NCI-H526 treated with DMSO at 0.1 percent for 48 hours (cell line): ENCODE measurements around the gene ANGPTL3.
"Not testable (repeated sequence)": the region's sequence is repeated elsewhere in the genome, so short reads cannot be mapped to it uniquely, and the experiment has no call there.

ENCODE experiments used
- DNase-seq: peaks from one replicate; lab custom pipeline; 2025; lab: John Stamatoyannopoulos, UW

The ANGPTL3 gene, protein sequence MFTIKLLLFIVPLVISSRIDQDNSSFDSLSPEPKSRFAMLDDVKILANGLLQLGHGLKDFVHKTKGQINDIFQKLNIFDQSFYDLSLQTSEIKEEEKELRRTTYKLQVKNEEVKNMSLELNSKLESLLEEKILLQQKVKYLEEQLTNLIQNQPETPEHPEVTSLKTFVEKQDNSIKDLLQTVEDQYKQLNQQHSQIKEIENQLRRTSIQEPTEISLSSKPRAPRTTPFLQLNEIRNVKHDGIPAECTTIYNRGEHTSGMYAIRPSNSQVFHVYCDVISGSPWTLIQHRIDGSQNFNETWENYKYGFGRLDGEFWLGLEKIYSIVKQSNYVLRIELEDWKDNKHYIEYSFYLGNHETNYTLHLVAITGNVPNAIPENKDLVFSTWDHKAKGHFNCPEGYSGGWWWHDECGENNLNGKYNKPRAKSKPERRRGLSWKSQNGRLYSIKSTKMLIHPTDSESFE

GRCh38 chr1:62597281-62597680 lies at the start of gene ANGPTL3:
TSS of gene ANGPTL3 (plus strand) at chr1:62597520. CDS start at chr1:62597567, 47 bp downstream.
- no peak for DNase-seq

DNA sequence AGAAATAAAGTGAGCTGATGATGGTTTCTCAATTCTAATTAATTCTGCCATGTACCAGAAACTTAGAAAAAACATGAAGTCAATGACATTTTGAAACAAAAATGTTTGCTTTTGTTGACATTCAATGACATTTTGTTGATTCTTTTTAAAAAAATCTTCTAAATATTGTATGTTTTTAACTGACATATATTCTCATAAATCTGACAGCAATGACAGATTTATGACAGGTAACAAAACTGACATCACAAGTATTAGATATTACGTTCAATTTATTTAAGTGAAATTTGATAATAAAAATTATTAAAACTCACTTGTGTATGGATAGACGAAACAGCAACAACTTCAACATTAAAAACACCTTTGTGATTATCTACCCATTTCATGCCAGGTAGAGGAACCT lies 36.0 kb upstream of the ANGPTL3 start:
- no peak for DNase-seq

GRCh38 chr1:62567182-62567581 lies 30.1 kb upstream of the ANGPTL3 start:
- DNase-seq, result not testable (repeated sequence)

- DNase-seq, result not testable (repeated sequence)
Measured at GRCh38 chr1:62567926-62568325, 29.4 kb upstream of the ANGPTL3 start.

GRCh38 chr1:62571517-62571916 lies 25.8 kb upstream of the ANGPTL3 start:
- not testable (repeated sequence) for DNase-seq

DNA sequence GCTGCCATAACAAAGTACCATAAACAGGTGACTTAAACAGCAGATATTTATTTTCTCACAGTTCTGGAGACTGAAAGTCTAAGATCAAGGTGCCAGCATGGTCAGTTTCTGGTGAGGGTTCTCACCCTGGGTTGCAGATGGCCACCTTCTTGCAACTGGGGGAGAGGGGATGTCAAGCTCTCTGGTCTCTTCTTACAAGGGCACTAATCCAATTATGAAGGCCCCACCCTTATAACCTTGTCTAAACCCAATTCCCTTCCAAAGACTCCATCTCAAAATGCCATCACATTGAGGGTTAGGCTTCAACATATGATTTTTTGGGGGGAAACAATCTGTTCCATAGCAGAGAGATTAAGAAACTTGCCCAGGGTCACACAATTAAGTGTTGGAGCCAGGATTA lies 24.8 kb upstream of the ANGPTL3 start:
- DNase-seq, result no peak

GRCh38 chr1:62573675-62574074 lies 23.6 kb upstream of the ANGPTL3 start:
- DNase-seq, result no peak

- DNase-seq, result no peak
Measured at GRCh38 chr1:62585469-62586155, 11.7 kb upstream of the ANGPTL3 start.

DNA sequence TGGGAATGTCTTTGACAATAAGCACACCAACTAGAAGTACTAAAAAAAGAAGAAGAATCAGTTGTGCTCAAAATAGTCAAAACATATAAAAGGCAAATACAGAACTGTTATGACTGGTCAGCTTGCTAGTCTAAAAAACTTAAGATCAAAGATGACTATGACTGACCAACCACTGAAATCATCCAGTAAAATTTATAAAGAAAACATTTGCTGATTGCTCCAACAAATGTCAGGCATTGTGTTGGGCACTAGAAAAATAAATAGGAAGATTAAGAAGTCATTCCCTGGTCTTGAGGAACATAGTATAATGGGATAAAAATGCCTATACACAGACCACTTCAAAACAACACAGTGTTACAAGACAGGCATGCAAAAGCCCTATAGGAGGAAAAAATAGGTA lies 9.3 kb upstream of the ANGPTL3 start:
- no peak for DNase-seq

DNA sequence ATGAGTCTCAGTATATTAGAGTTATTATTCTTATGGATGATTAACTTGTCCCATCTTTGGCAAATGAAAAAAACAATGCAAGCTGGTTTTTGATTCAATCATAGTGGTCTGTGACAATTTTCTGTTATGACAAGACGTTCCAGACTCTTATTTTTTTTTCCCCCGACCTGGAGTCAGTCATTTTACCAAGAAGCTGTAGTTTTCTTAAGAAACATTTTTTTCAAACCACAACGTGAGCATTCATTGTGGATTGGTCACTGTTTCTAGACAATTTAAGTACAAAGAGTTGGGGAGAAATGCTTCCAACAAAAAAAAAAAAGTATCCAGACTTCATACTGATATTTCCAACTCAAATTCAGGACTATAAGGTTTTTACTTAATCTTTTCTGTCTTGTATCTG lies 8.0 kb upstream of the ANGPTL3 start:
- DNase-seq, result no peak

DNA sequence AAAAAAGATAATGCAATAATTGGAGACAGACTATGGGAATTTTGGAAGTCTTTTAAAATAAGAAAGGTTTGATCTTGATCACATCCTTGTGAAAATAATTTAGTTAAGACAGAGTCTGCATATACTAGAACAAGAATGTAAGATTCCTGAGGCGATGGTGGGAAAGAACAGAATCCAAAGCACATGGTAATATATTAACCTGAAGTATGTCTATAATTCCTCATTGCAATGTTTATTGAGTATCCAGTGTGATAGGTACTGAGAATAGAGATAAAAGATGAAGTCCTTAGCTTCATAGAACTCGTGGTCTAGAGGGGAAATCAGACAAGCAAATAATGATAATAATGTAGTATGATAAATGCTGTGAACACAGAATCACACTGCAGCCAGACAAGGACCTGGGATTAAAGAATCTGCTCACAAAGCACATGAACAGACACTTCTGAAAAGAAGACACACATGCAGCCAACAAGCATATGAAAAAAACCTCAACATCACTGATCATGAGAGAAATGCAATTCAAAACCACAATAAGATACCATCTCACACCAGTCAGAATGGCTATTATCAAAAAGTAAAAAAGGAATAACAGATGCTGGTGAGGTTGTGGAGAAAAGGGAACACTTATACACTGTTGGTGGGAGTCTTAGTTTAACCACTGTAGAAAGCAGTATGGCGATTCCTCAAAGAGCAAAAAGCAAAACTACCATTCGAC lies 6.9 kb upstream of the ANGPTL3 start:
- DNase-seq, result no peak

- no peak for DNase-seq
Measured at GRCh38 chr1:62590970-62591368, 6.4 kb upstream of the ANGPTL3 start.

DNA sequence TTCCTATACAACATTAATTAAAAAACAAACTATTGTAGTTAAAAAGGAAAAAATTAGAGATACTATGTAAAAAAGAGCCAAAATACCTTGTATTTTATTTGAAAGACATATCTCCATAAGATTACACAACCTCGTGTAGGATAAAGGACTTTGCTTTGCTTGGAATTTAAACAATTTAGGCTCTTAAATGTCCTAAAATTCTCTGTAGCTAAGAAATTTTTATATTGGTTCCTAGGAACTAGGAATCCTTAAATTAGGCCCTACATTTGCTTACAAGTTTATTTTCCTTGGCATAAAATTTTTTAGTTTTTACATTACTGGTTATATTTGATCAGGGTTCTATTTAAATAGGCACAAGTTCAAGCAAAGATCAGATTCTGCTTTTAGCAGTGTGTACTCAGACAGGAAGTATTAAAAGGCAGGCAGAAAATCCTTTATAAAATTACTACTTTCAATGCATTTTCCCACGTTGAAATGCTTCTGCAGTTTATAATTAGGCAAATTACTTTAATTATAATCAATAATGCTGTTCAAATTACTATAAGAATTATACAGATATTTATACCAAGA lies 3.4 kb upstream of the ANGPTL3 start:
- no peak for DNase-seq

DNA sequence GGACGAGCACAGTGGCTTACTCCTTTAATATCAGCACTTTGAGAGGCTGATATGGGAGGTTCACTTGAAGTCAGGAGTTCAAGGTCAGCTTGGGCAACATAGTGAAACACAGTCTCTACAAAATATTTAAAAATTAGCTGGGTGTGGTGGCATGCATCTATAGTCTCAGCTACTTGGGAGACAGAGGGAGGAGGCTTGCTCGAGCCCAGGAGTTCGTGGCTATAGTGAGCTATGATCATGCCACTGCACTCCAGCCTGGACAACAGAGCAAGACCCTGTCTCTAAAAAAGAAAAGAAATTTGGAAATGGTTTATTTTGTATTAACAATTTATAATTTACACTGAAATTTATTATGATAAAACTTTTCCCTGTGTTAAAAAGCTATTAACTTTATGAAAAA lies 1.7 kb upstream of the ANGPTL3 start:
- no peak for DNase-seq

GRCh38 chr1:62599044-62599443 lies 1.7 kb downstream of the ANGPTL3 start:
- no peak for DNase-seq

DNA sequence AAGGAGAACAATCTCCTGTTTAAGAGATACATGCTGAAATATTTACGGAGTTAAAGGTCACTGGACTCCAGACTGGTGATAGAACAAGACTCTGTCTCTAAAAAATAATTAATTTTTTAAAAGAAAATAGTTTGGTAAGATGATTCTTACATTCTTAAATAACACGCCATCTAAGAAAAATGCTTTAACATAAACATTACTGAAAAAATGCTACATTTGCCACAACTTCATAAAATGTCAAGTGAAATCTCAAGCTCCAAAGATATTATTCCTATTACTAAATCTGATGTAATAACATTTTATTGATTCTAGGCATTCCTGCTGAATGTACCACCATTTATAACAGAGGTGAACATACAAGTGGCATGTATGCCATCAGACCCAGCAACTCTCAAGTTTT lies 4.1 kb downstream of the ANGPTL3 start:
- no peak for DNase-seq

DNA sequence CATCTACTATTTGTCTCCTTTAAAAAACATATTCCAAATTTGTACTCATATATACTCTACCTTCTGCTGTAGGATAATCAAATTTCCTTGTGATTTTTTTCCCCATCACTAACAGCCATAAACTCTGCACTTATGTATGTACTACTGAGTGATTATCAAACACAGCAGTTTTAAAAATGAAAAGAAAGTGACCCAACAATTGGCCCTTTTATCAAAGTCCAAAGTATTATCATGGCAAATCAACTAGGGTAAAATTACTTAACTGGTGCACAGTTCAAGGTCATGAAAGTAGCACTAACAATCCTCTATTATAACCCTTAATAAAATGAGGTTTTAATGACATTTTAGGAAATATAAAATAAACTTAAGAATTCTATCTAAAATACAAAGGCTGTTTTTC lies 11.6 kb downstream of the ANGPTL3 start:
- DNase-seq, result no peak

GRCh38 chr1:62610588-62610987 lies 13.3 kb downstream of the ANGPTL3 start:
- not testable (repeated sequence) for DNase-seq

DNA sequence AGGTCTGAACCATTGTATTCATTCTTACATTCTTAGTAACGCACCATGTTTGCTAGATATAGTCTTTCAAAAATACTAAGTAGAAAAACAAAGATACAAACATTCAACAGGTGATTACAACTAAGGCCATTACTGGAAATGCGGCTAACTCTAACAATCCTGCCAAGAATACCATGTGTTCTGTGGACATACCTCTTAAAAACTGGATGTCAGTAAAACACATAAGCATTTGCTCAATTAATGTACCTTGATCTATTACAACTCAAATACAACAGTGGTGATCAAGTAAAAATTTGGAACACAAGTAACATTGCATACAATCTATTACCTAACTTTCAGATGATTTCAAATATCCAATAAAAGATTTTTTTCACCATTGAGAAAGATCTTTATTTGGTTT lies 15.4 kb downstream of the ANGPTL3 start:
- no peak for DNase-seq

GRCh38 chr1:62613325-62613727 lies 16.0 kb downstream of the ANGPTL3 start:
- DNase-seq, result no peak

- no peak for DNase-seq
Measured at GRCh38 chr1:62613890-62614289, 16.6 kb downstream of the ANGPTL3 start.

GRCh38 chr1:62621907-62622306 lies 24.6 kb downstream of the ANGPTL3 start:
- DNase-seq, result no peak
